NCI-H1105 treated with DMSO at 0.1 percent for 48 hours (cell line): ENCODE measurements around the gene FSTL4.

Experiments used
- DNase-seq: peaks from one replicate; lab custom pipeline; 2025; lab: John Stamatoyannopoulos, UW

The FSTL4 gene

GRCh38 chr5:133338504-133339355, 273.6 kb downstream of the FSTL4 start:
- no peak for DNase-seq

- no peak for DNase-seq
Observed at GRCh38 chr5:133337795-133338445, 274.4 kb downstream of the FSTL4 start.

GRCh38 chr5:133336969-133337410, 275.4 kb downstream of the FSTL4 start:
- no peak for DNase-seq

GRCh38 chr5:133336121-133336968, 276.0 kb downstream of the FSTL4 start:
- DNase-seq, result no peak

- no peak for DNase-seq
Observed at GRCh38 chr5:133334796-133335639, 277.3 kb downstream of the FSTL4 start.

GRCh38 chr5:133333326-133334150, 278.8 kb downstream of the FSTL4 start:
- DNase-seq, result no peak

GRCh38 chr5:133332439-133333024, 279.8 kb downstream of the FSTL4 start:
- DNase-seq, result no peak

- DNase-seq, result no peak
Observed at GRCh38 chr5:133331941-133332340, 280.4 kb downstream of the FSTL4 start.

- no peak for DNase-seq
Observed at GRCh38 chr5:133330956-133331355, 281.4 kb downstream of the FSTL4 start.

- no peak for DNase-seq
Observed at GRCh38 chr5:133328800-133329199, 283.5 kb downstream of the FSTL4 start.

- no peak for DNase-seq
Observed at GRCh38 chr5:133327946-133328401, 284.4 kb downstream of the FSTL4 start.

- DNase-seq, result no peak
Observed at GRCh38 chr5:133326361-133326760, 286.0 kb downstream of the FSTL4 start.

- no peak for DNase-seq
Observed at GRCh38 chr5:133325864-133326263, 286.5 kb downstream of the FSTL4 start.

- no peak for DNase-seq
Observed at GRCh38 chr5:133324926-133325325, 287.4 kb downstream of the FSTL4 start.

GRCh38 chr5:133323494-133324457, 288.6 kb downstream of the FSTL4 start:
- no peak for DNase-seq

GRCh38 chr5:133322743-133323142, 289.6 kb downstream of the FSTL4 start:
- DNase-seq, result no peak

- DNase-seq, result no peak
Observed at GRCh38 chr5:133321833-133322420, 290.4 kb downstream of the FSTL4 start.

GRCh38 chr5:133321286-133321832, 291.0 kb downstream of the FSTL4 start:
- DNase-seq, result no peak
